Panc1 (cell line): Measurements from ENCODE around the gene PSMB10.

ENCODE experiments used
- POLR2AphosphoS5 ChIP-seq: IDR thresholded peaks from 2 replicates; pipeline ENCODE4 v1.6.1; 2012; ENCODE audit warnings: mild to moderate bottlenecking, low read depth, low read length, moderate library complexity
- REST ChIP-seq, 2 experiments: IDR thresholded peaks; 2 replicates each; pipeline ENCODE4 v1.6.1; 2011 to 2012; ENCODE audit warnings: low read depth in 2 of 2, control low read depth in 1 of 2, low read length in 1 of 2, mild to moderate bottlenecking in 1 of 2, moderate library complexity in 1 of 2; ENCODE audit not compliant: insufficient read depth in 1 of 2
- SIN3A ChIP-seq: IDR thresholded peaks from 2 replicates; pipeline ENCODE4 v1.6.1; 2012; ENCODE audit warnings: low read depth, mild to moderate bottlenecking, low read length, moderate library complexity, borderline replicate concordance; ENCODE audit not compliant: insufficient read depth
- TCF7L2 ChIP-seq: IDR thresholded peaks from 2 replicates; pipeline ENCODE4 v1.6.1; 2011; ENCODE audit warnings: mild to moderate bottlenecking, low read depth, low read length, inconsistent platforms
- TF ChIP-seq, protein P1 (sequence below): fragments of 450-650 bp; IDR thresholded peaks from 2 replicates; pipeline ENCODE4 v1.5.1; 2017; ENCODE audit warnings: mild to moderate bottlenecking

DNA sequence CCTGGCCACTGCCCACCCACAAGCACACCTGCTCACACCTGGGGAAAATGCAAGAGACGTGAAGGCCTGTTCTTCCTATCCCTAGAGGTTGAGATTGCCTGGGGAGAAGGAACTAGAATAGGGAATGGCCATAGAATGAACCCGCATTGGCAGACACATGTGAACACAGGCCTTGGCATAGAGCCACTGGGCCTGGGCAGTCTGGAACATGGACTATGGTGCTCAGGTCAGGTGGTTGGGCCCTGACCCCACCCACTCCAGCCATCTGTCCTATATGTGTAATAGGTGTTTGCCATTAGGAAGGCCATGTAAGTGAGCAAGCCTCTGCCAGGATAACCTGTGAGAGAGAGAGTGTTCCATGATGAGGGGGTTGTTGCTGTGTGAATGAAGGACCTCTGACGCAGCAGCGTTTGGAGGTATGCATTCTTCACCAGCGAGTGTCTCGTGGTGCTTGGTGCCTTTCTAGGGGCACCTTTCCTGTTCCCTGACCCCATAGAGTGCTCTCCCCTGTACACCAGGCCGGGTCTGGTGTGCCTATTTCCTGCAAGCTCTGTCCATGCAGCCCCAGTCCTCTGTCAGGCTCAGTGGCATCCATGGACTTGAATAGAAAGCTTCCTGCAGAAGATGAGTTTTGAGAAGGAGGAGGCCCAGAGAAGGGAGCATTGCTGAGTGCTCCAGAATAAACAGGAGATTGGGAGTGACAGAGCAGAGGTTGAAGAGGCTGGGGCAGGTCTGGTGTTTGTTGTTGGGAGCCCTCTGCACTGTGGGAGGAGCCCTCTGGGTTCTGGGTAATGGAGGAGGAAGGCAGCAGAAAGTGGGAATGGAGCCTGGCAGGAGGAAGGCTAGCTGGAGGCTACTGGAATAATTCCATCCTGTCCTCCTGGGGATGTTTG is 20.6 kb downstream of the PSMB10 start:
- TF ChIP-seq, protein P1, sequence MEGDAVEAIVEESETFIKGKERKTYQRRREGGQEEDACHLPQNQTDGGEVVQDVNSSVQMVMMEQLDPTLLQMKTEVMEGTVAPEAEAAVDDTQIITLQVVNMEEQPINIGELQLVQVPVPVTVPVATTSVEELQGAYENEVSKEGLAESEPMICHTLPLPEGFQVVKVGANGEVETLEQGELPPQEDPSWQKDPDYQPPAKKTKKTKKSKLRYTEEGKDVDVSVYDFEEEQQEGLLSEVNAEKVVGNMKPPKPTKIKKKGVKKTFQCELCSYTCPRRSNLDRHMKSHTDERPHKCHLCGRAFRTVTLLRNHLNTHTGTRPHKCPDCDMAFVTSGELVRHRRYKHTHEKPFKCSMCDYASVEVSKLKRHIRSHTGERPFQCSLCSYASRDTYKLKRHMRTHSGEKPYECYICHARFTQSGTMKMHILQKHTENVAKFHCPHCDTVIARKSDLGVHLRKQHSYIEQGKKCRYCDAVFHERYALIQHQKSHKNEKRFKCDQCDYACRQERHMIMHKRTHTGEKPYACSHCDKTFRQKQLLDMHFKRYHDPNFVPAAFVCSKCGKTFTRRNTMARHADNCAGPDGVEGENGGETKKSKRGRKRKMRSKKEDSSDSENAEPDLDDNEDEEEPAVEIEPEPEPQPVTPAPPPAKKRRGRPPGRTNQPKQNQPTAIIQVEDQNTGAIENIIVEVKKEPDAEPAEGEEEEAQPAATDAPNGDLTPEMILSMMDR = no peak
- TF ChIP-seq SIN3A (no peak), TCF7L2 (no peak), REST (IDR thresholded peaks at IDR 0.05; ENCODE audit: insufficient read depth in 1 of 2, low read depth in 2 of 2, low read length in 1 of 2) (no peak), POLR2AphosphoS5 (no peak)
